GM12878 (cell line): ENCODE data around the gene PLB1. TPM values are rescaled to one million over a fixed set of nuclear protein-coding genes. Genes with fewer than 3 reads are reported as not detected.

Experiments used
- ATAC-seq: fragments of 200-7000 bp; cut with Tn5 transposase; 3 replicates; pipeline ENCODE4 v1.9.1; 2020; ENCODE audit warnings: mild to moderate bottlenecking, moderate library complexity
- BruUV-seq: library from RNA; stranded (reverse); fragments of 400-500 nt; replicated peaks from 2 replicates; lab custom pipeline; 2021; lab: Mats Ljungman, UMichigan
- CTCF ChIA-PET: fragments of 300-600 bp; sonication (Branson Sonifier 250); formaldehyde crosslinking; extraction: SDS; loops from one replicate; lab custom pipeline; 2021; ENCODE audit warnings: inconsistent platforms; lab: Yijun Ruan, JAX
- POLR2A ChIA-PET: fragments of 350-600 bp; formaldehyde crosslinking; extraction: SDS; loops from one replicate; lab custom pipeline; 2021; ENCODE audit warnings: inconsistent platforms; lab: Charles Lee
- RAD21 ChIA-PET: fragments of 300-600 bp; sonication (Branson Sonifier 250); formaldehyde crosslinking; loops from one replicate; lab custom pipeline; 2023; ENCODE audit warnings: antibody characterized with exemption; ENCODE audit not compliant: unreplicated experiment; lab: Charles Lee
- SMC1A ChIA-PET: fragments of 300-600 bp; sonication (Branson Sonifier 250); formaldehyde crosslinking; loops from one replicate; lab custom pipeline; 2023; ENCODE audit not compliant: unreplicated experiment, uncharacterized antibody; lab: Charles Lee
- DNase-seq: peaks from one replicate; pipeline ENCODE4 v3.0.0-alpha.2; 2011; ENCODE audit warnings: low read depth, low spot score
- FAIRE-seq: peaks from 3 replicates; lab custom pipeline; 2011; peaks lifted over from hg19 to GRCh38; lab: Jason Lieb, UNC
- H2AFZ ChIP-seq: 2 replicates; pipeline ENCODE4 v1.6.0; 2011; ENCODE audit warnings: low read depth, low read length, control low read depth; ENCODE audit not compliant: control insufficient read depth
- H3K27ac ChIP-seq: 2 replicates; pipeline ENCODE4 v1.5.1; 2011; ENCODE audit warnings: control low read depth; ENCODE audit not compliant: control insufficient read depth, insufficient read depth
- H3K27me3 ChIP-seq, 2 experiments: replicated peaks in 1 of 2; 2 replicates each; pipeline versions ENCODE4 v1.6.0 to v1.6.1; 2011; ENCODE audit warnings: low read length in 1 of 2; ENCODE audit not compliant: control insufficient read depth in 2 of 2, insufficient read depth in 2 of 2
- H3K36me3 ChIP-seq, 2 experiments: 2 replicates each; pipeline ENCODE4 v1.5.1; 2011; ENCODE audit warnings: low read length in 1 of 2; ENCODE audit not compliant: control insufficient read depth in 2 of 2, insufficient read depth in 2 of 2
- H3K4me1 ChIP-seq: 2 replicates; pipeline ENCODE4 v1.6.1; 2011; ENCODE audit warnings: mild to moderate bottlenecking, low read length, moderate library complexity, mixed read lengths; ENCODE audit not compliant: control insufficient read depth, insufficient read depth
- H3K4me2 ChIP-seq: 2 replicates; pipeline ENCODE4 v1.6.0; 2011; ENCODE audit warnings: control low read depth; ENCODE audit not compliant: control insufficient read depth, insufficient read depth
- H3K4me3 ChIP-seq: fragments of 200-600 bp; sonication (generic); 2 replicates; pipeline ENCODE4 v1.5.1; 2016
- H3K79me2 ChIP-seq: 2 replicates; pipeline ENCODE4 v1.6.0; 2011; ENCODE audit warnings: low read length; ENCODE audit not compliant: control insufficient read depth, insufficient read depth
- H3K9ac ChIP-seq: 2 replicates; pipeline ENCODE4 v1.8.0; 2011; ENCODE audit warnings: low read length, control low read depth, mixed read lengths; ENCODE audit not compliant: control insufficient read depth, insufficient read depth
- H3K9me3 ChIP-seq: replicated peaks from 3 replicates; pipeline ENCODE4 v1.5.1; 2011; ENCODE audit warnings: mild to moderate bottlenecking, low read length; ENCODE audit not compliant: control insufficient read depth, insufficient read depth
- H4K20me1 ChIP-seq: 2 replicates; pipeline ENCODE4 v1.6.0; 2011; ENCODE audit not compliant: control insufficient read depth, insufficient read depth
- BRCA1 ChIP-seq: IDR thresholded peaks from 2 replicates; pipeline ENCODE4 v1.6.1; 2011; ENCODE audit warnings: low read depth, low read length, improper control_type of control experiment
- CEBPB ChIP-seq, 2 experiments: fragments of 150-350 bp in 1 of 2; IDR thresholded peaks; 2 replicates each; pipeline ENCODE4 v1.6.1; 2012 to 2014; ENCODE audit warnings: low read depth in 2 of 2, low read length in 2 of 2, borderline replicate concordance in 1 of 2, inconsistent platforms in 1 of 2
- CHD1 ChIP-seq: IDR thresholded peaks from 2 replicates; pipeline ENCODE4 v1.6.1; 2012; ENCODE audit warnings: low read depth, low read length, improper control_type of control experiment
- CHD2 ChIP-seq: IDR thresholded peaks from 2 replicates; pipeline ENCODE4 v1.6.1; 2011; ENCODE audit warnings: low read depth, low read length, improper control_type of control experiment, borderline replicate concordance
- FOXK2 ChIP-seq: fragments of 450-650 bp; IDR thresholded peaks from 2 replicates; pipeline ENCODE4 v1.6.1; 2017; ENCODE audit warnings: mild to moderate bottlenecking, moderate library complexity
- HDAC6 ChIP-seq: fragments of 200-600 bp; sonication (generic); IDR thresholded peaks from one replicate; pipeline ENCODE4 v1.8.0; 2017; ENCODE audit warnings: antibody characterized with exemption; ENCODE audit not compliant: unreplicated experiment
- IKZF1 ChIP-seq: fragments of 450-650 bp; conservative IDR thresholded peaks from 2 replicates; pipeline ENCODE4 v1.6.1; 2017; ENCODE audit warnings: antibody characterized with exemption, mild to moderate bottlenecking
- MTA3 ChIP-seq: IDR thresholded peaks from 2 replicates; pipeline ENCODE4 v1.6.1; 2012; ENCODE audit warnings: low read length, inconsistent platforms, borderline replicate concordance
- PBX3 ChIP-seq: IDR thresholded peaks from 2 replicates; pipeline ENCODE4 v1.6.1; 2011; ENCODE audit warnings: mild to moderate bottlenecking, low read depth, low read length, moderate library complexity; ENCODE audit not compliant: insufficient replicate concordance
- RAD51 ChIP-seq: fragments of 450-650 bp; IDR thresholded peaks from 2 replicates; pipeline ENCODE4 v1.6.1; 2016; ENCODE audit warnings: moderate library complexity, mild to moderate bottlenecking, inconsistent platforms
- REST ChIP-seq: IDR thresholded peaks from 2 replicates; pipeline ENCODE4 v1.6.1; 2012; ENCODE audit warnings: mild to moderate bottlenecking, low read depth, low read length
- SMARCA5 ChIP-seq: fragments of 450-650 bp; IDR thresholded peaks from 2 replicates; pipeline ENCODE4 v1.6.1; 2017; ENCODE audit warnings: mild to moderate bottlenecking
- SMC3 ChIP-seq: IDR thresholded peaks from 2 replicates; pipeline ENCODE4 v1.6.1; 2011; ENCODE audit warnings: low read length, improper control_type of control experiment, borderline replicate concordance
- SREBF2 ChIP-seq: IDR thresholded peaks from 2 replicates; pipeline ENCODE4 v1.6.1; 2012; ENCODE audit warnings: mild to moderate bottlenecking, low read length
- SUZ12 ChIP-seq: fragments of 200-600 bp; sonication (generic); IDR thresholded peaks from one replicate; pipeline ENCODE4 v1.6.1; 2018; ENCODE audit warnings: antibody characterized with exemption, mild to moderate bottlenecking; ENCODE audit not compliant: unreplicated experiment
- WRNIP1 ChIP-seq: IDR thresholded peaks from 2 replicates; pipeline ENCODE4 v1.6.1; 2011; ENCODE audit warnings: low read depth, low read length, improper control_type of control experiment, borderline replicate concordance
- ZBTB40 ChIP-seq: fragments of 450-650 bp; IDR thresholded peaks from 2 replicates; pipeline ENCODE4 v1.6.1; 2016; ENCODE audit warnings: mild to moderate bottlenecking, moderate library complexity, borderline replicate concordance
- WGBS: methylation state at CpG from one replicate; pipeline ENCODE4 v1.1.6; 2016; ENCODE audit warnings: low lambda C conversion rate; ENCODE audit not compliant: insufficient replicate concordance, insufficient coverage; ENCODE audit errors: missing lambda C conversion rate; 5-methylcytosine and 5-hydroxymethylcytosine counted together
- in situ Hi-C: fragments of 300-500 bp; cut with MboI; formaldehyde crosslinking; loops from 9 replicates; pipeline ENCODE4 v1.14.3; 2018; ENCODE audit warnings: mixed read lengths
- intact Hi-C: fragments of 100-400 bp; cut with micrococcal nuclease; formaldehyde crosslinking; loops from one replicate; pipeline ENCODE4 v1.14.2; 2022; ENCODE audit not compliant: unreplicated experiment
- polyA plus RNA-seq, 11 experiments: library from polyadenylated mRNA; depleted of rRNA in 4 of 11; unstranded in 6 of 11; stranded (reverse) in 5 of 11; fragments of >200 nt; fragmentation: Nextera tagmentation in 4 of 11; fragmentation: Illumina TruSeq in 1 of 11; extraction: Ambion mirVana in 4 of 11; extraction: Trizol in 1 of 11; gene quantifications; 1 replicate in 1 of 11; 2 replicates in 10 of 11; pipeline versions ENCODE4 v1.2.1 to v1.2.3, GENCODE V29; 2011 to 2016; ENCODE audit warnings: inconsistent platforms in 2 of 11, missing spikeins in 2 of 11, low read depth in 1 of 11
- total RNA-seq, 4 experiments: library from RNA; depleted of rRNA in 3 of 4; stranded (reverse); fragments of >200 nt in 3 of 4; fragmentation: Illumina TruSeq in 1 of 4; extraction: Trizol in 1 of 4; gene quantifications; 2 replicates each; pipeline versions ENCODE4 v1.2.1 to v1.2.3, GENCODE V29; 2013 to 2021

PLB1 gene
- total and polyA plus RNA-seq, 10 of the 15 experiments (the other 5 are each of a cell fraction or from before 2014, with no cell fraction given): 0.03 to 0.49 (median 0.28) TPM

GRCh38 chr2:28580078-28580477 lies 84.2 kb downstream of the PLB1 start:
- Histone ChIP-seq H3K9ac (no peak overlapping the region), H3K4me2 (no peak overlapping the region), H3K36me3 (no peaks in the 10 kb centered on the region), H3K27ac (no peak overlapping the region), H4K20me1 (no peaks in the 10 kb centered on the region), H3K79me2 (no peaks in the 10 kb centered on the region), H3K4me3 (no peak overlapping the region), H3K27me3 (peaks cover 0 to 1% of the 10 kb centered on the region in 2 experiments; a peak in 1 of 4 replicates), H2AFZ (no peak overlapping the region), H3K4me1 (no peaks in the 10 kb centered on the region), H3K9me3 (no peaks in the 10 kb centered on the region)
- BruUV-seq: no TSS peak
- ChIA-PET POLR2A (no interaction called here), SMC1A (interaction anchor here (1.3 kb wide), 1 partner anchor 14 kb away, joined by 3 read pairs; no protein-coding TSS in a partner anchor), CTCF (interaction anchor here (1.8 to 2.9 kb wide), 3 partner anchors 9 to 15 kb away, joined by 5 to 12 read pairs (median 9); no protein-coding TSS in a partner anchor), RAD21 (no interaction called here)
- DNase-seq (no peak), ATAC-seq (no peak), FAIRE-seq (no peak)
- TF ChIP-seq PBX3: no peak
- no peak for TF ChIP-seq CHD2
- TF ChIP-seq SMARCA5: no peak
- TF ChIP-seq CEBPB (IDR thresholded peaks at IDR 0.05; ENCODE audit: borderline replicate concordance in 1 of 2, low read depth in 2 of 2, low read length in 2 of 2): no peak
- TF ChIP-seq IKZF1: no peak
- TF ChIP-seq HDAC6: no peak
- TF ChIP-seq RAD51: no peak
- TF ChIP-seq ZBTB40: no peak
- no peak for TF ChIP-seq SMC3
- no peak for TF ChIP-seq REST
- no peak for TF ChIP-seq SREBF2
- no peak for TF ChIP-seq MTA3
- TF ChIP-seq WRNIP1: no peak
- TF ChIP-seq FOXK2: no peak
- TF ChIP-seq CHD1: no peak
- no peak for TF ChIP-seq SUZ12
- no peak for TF ChIP-seq BRCA1
- 31% methylated on average over 5 of the region's 5 CpGs for WGBS
- intact Hi-C loops: no loop called here
- in situ Hi-C loops: no loop called here
